Measurements from ENCODE around the gene ETFB.
A peak's percentile ranks its signal among the peaks of the same experiment; 100 is the strongest.
"Not testable (repeated sequence)": the region's sequence is repeated elsewhere in the genome, so short reads cannot be mapped to it uniquely, and the experiment has no call there.

The ETFB gene

GRCh38 chr19:51365965-51366388, at the start of gene ETFB:
Gene ETFB, minus strand, starts transcription at chr19:51366388. Its CDS starts 62 bp downstream, at chr19:51366326.
- in situ Hi-C loops (cut with HindIII; ENCODE audit: low pct_unique_long_range_greater_than_20kb, low sequenced_read_pairs), result no loop called here
- TF ChIP-seq JUND (IDR thresholded peaks at IDR 0.05; ENCODE audit: low read depth), result no peak
- DNase-seq (ENCODE audit: low read depth in 1 of 2, low spot score in 1 of 2), result no peak

- no peak for TF ChIP-seq JUND (IDR thresholded peaks at IDR 0.05; ENCODE audit: low read depth)
- in situ Hi-C loops (cut with HindIII; ENCODE audit: low pct_unique_long_range_greater_than_20kb, low sequenced_read_pairs), result no loop called here
- DNase-seq (ENCODE audit: low read depth in 1 of 2, low spot score in 1 of 2), result no peak
Measured at GRCh38 chr19:51415187-51415586, 49.0 kb upstream of the ETFB start.

GRCh38 chr19:51410950-51411748, 45.0 kb upstream of the ETFB start:
- no peak for DNase-seq (ENCODE audit: low read depth in 1 of 2, low spot score in 1 of 2)
- TF ChIP-seq JUND (IDR thresholded peaks at IDR 0.05; ENCODE audit: low read depth), result no peak
- in situ Hi-C loops (cut with HindIII; ENCODE audit: low pct_unique_long_range_greater_than_20kb, low sequenced_read_pairs), result no loop called here

GRCh38 chr19:51407511-51408131, 41.4 kb upstream of the ETFB start:
- no peak for TF ChIP-seq JUND (IDR thresholded peaks at IDR 0.05; ENCODE audit: low read depth)
- in situ Hi-C loops (cut with HindIII; ENCODE audit: low pct_unique_long_range_greater_than_20kb, low sequenced_read_pairs), result no loop called here
- DNase-seq (ENCODE audit: low read depth in 1 of 2, low spot score in 1 of 2), result peak in 1 of 2 experiments; percentile 55

- no peak for TF ChIP-seq JUND (IDR thresholded peaks at IDR 0.05; ENCODE audit: low read depth)
- in situ Hi-C loops (cut with HindIII; ENCODE audit: low pct_unique_long_range_greater_than_20kb, low sequenced_read_pairs), result no loop called here
- no peak for DNase-seq (ENCODE audit: low read depth in 1 of 2, low spot score in 1 of 2)
Measured at GRCh38 chr19:51402117-51402516, 35.9 kb upstream of the ETFB start.

- DNase-seq (ENCODE audit: low read depth in 1 of 2, low spot score in 1 of 2); in situ Hi-C loops (cut with HindIII; ENCODE audit: low pct_unique_long_range_greater_than_20kb, low sequenced_read_pairs): not testable (repeated sequence)
Measured at GRCh38 chr19:51399936-51400335, 33.7 kb upstream of the ETFB start.

- no peak for TF ChIP-seq JUND (IDR thresholded peaks at IDR 0.05; ENCODE audit: low read depth)
- in situ Hi-C loops (cut with HindIII; ENCODE audit: low pct_unique_long_range_greater_than_20kb, low sequenced_read_pairs), result no loop called here
- DNase-seq (ENCODE audit: low read depth in 1 of 2, low spot score in 1 of 2), result no peak
Measured at GRCh38 chr19:51399231-51399630, 33.0 kb upstream of the ETFB start.

GRCh38 chr19:51398096-51398704, 32.0 kb upstream of the ETFB start:
- DNase-seq (ENCODE audit: low read depth in 1 of 2, low spot score in 1 of 2), result peak; percentile 13 to 49
- no peak for TF ChIP-seq JUND (IDR thresholded peaks at IDR 0.05; ENCODE audit: low read depth)

GRCh38 chr19:51397453-51397852, 31.3 kb upstream of the ETFB start:
- DNase-seq (ENCODE audit: low read depth in 1 of 2, low spot score in 1 of 2); in situ Hi-C loops (cut with HindIII; ENCODE audit: low pct_unique_long_range_greater_than_20kb, low sequenced_read_pairs): not testable (repeated sequence)

More at GRCh38 chr19:51398096-51398704, 32.0 kb upstream of the ETFB start:
- in situ Hi-C loops (cut with HindIII; ENCODE audit: low pct_unique_long_range_greater_than_20kb, low sequenced_read_pairs), result no loop called here

GRCh38 chr19:51396175-51396574, 30.0 kb upstream of the ETFB start:
- in situ Hi-C loops (cut with HindIII; ENCODE audit: low pct_unique_long_range_greater_than_20kb, low sequenced_read_pairs), result no loop called here
- TF ChIP-seq JUND (IDR thresholded peaks at IDR 0.05; ENCODE audit: low read depth), result no peak
- DNase-seq (ENCODE audit: low read depth in 1 of 2, low spot score in 1 of 2), result no peak

GRCh38 chr19:51394050-51394836, 28.1 kb upstream of the ETFB start:
- TF ChIP-seq JUND (IDR thresholded peaks at IDR 0.05; ENCODE audit: low read depth), result no peak
- in situ Hi-C loops (cut with HindIII; ENCODE audit: low pct_unique_long_range_greater_than_20kb, low sequenced_read_pairs), result no loop called here
- peak; percentile 87 to 98 for DNase-seq (ENCODE audit: low read depth in 1 of 2, low spot score in 1 of 2)

- DNase-seq (ENCODE audit: low read depth in 1 of 2, low spot score in 1 of 2), result no peak
- no peak for TF ChIP-seq JUND (IDR thresholded peaks at IDR 0.05; ENCODE audit: low read depth)
- in situ Hi-C loops (cut with HindIII; ENCODE audit: low pct_unique_long_range_greater_than_20kb, low sequenced_read_pairs), result no loop called here
Measured at GRCh38 chr19:51392701-51393100, 26.5 kb upstream of the ETFB start.
